Psoas muscle (tissue), 8 donors: Measurements from ENCODE around the gene LIN7B. TPM values are rescaled to one million over a fixed set of nuclear protein-coding genes. Genes with fewer than 3 reads are reported as not detected.
A peak's percentile ranks its signal among the peaks of the same experiment; 100 is the strongest.

Source experiments
- ATAC-seq, 4 donors: fragments of 200-7000 bp; cut with Tn5 transposase; one replicate each; pipeline ENCODE4 v1.9.1; 2020; ENCODE audit warnings: moderate library complexity in 3 of 4, mild to moderate bottlenecking in 2 of 4
- DNase-seq, 2 donors: peaks; one replicate each; pipeline ENCODE4 v3.0.0-alpha.2; 2020
- H3K27ac ChIP-seq: fragments of 200-600 bp; one replicate; pipeline ENCODE4 v1.8.0; 2022
- H3K27me3 ChIP-seq, 3 donors: fragments of 200-600 bp in 1 of 3; one replicate each; pipeline versions ENCODE4 v1.6.1 to v1.8.0; 2013 to 2022; ENCODE audit warnings: low read length in 2 of 3, mild to moderate bottlenecking in 2 of 3, moderate library complexity in 1 of 3; ENCODE audit not compliant: insufficient read depth in 3 of 3
- H3K36me3 ChIP-seq, 2 donors: fragments of 200-600 bp in 1 of 2; one replicate each; pipeline versions ENCODE4 v1.6.1 to v1.8.0; 2013 to 2022; ENCODE audit warnings: low read depth in 1 of 2, mild to moderate bottlenecking in 1 of 2, moderate library complexity in 1 of 2; ENCODE audit not compliant: insufficient read depth in 1 of 2
- H3K4me1 ChIP-seq: fragments of 200-600 bp; one replicate; pipeline ENCODE4 v1.8.0; 2022
- H3K4me3 ChIP-seq: fragments of 200-600 bp; one replicate; pipeline ENCODE4 v1.8.0; 2022; ENCODE audit warnings: mild to moderate bottlenecking
- H3K9me3 ChIP-seq: fragments of 200-600 bp; one replicate; pipeline ENCODE4 v1.8.0; 2022
- whole genome bisulfite sequencing, 3 donors: extraction: QIAGEN DNeasy Blood & Tissue Kit; methylation state at CpG; one replicate each; pipeline versions ENCODE4 v1.1.6 to v1.1.7; 2013; 5-methylcytosine and 5-hydroxymethylcytosine counted together
- intact Hi-C, 2 donors: fragments of 100-400 bp; cut with DNase I; formaldehyde crosslinking; loops; one replicate each; pipeline versions ENCODE4 v1.11.0 to v1.14.2; 2022
- polyA plus RNA-seq, 3 donors: library from polyadenylated mRNA; stranded (reverse); fragments of 200-250 nt; gene quantifications; one replicate each; pipeline ENCODE4 v1.2.3, GENCODE V29; 2013
- total RNA-seq, 4 donors: library from RNA; stranded (reverse); fragmentation: NEBNext Ultra II Directional in 2 of 4; extraction: Animal tissue kit (Norgen Biotek cat#: 25700) in 2 of 4; gene quantifications; one replicate each; pipeline versions ENCODE4 v1.2.1 to v1.2.4, GENCODE V29; 2021 to 2023
- TF ChIP-seq, protein P1 (sequence below): fragments of 200-600 bp; IDR thresholded peaks from one replicate; pipeline ENCODE4 v1.8.0; 2022; ENCODE audit warnings: antibody characterized with exemption
- donor health status: healthy with polysubstance abuse.
- donor health status: DM: no; HTN: no; CAD: no; lungs with moderate emphysema.
- donor health status: Bipolar disorder and iron deficiency.
- donor health status: healthy.
- donor health status: DM: yes; HTN: yes; CAD: no.
- donor health status: DM: no; HTN: no; CAD: no.
- donor health status: DM: no; HTN: no; CAD: no.
- donor health status: DM: yes; HTN: yes; CAD: no.

Gene LIN7B
- total and polyA plus RNA-seq, 7 donors: 11.8 to 27.9 (median 17.0) TPM

GRCh38 chr19:49148044-49148682 lies 34.0 kb downstream of the LIN7B start:
- no peak for ATAC-seq
- DNase-seq: no peak
- H3K27ac ChIP-seq: peak overlapping the region; percentile 99

GRCh38 chr19:49148784-49149651 lies 34.8 kb downstream of the LIN7B start:
- Histone ChIP-seq H3K4me3 (peak overlapping the region; percentile 77), H3K9me3 (no peaks in the 10 kb centered on the region), H3K4me1 (peaks cover 31% of the 10 kb centered on the region), H3K27me3 (no peaks in the 10 kb centered on the region), H3K27ac (peak overlapping the region; percentile 99), H3K36me3 (no peaks in the 10 kb centered on the region)
- TF ChIP-seq, protein P1, sequence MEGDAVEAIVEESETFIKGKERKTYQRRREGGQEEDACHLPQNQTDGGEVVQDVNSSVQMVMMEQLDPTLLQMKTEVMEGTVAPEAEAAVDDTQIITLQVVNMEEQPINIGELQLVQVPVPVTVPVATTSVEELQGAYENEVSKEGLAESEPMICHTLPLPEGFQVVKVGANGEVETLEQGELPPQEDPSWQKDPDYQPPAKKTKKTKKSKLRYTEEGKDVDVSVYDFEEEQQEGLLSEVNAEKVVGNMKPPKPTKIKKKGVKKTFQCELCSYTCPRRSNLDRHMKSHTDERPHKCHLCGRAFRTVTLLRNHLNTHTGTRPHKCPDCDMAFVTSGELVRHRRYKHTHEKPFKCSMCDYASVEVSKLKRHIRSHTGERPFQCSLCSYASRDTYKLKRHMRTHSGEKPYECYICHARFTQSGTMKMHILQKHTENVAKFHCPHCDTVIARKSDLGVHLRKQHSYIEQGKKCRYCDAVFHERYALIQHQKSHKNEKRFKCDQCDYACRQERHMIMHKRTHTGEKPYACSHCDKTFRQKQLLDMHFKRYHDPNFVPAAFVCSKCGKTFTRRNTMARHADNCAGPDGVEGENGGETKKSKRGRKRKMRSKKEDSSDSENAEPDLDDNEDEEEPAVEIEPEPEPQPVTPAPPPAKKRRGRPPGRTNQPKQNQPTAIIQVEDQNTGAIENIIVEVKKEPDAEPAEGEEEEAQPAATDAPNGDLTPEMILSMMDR: no peak
- DNase-seq: peak; percentile 96 to 97
- intact Hi-C loops: no loop called here
- WGBS, 3 donors: 2 to 3% (median 3%) methylated on average over 37 to 49 of the region's 49 CpGs
- peak; percentile 76 to 82 (median 80) for ATAC-seq

More at GRCh38 chr19:49148044-49148682, 34.0 kb downstream of the LIN7B start:
- Histone ChIP-seq H3K9me3 (no peaks in the 10 kb centered on the region), H3K27me3 (no peaks in the 10 kb centered on the region), H3K36me3 (no peaks in the 10 kb centered on the region), H3K4me3 (peak overlapping the region; percentile 77), H3K4me1 (peaks cover 31% of the 10 kb centered on the region)
- 64 to 73% (median 69%) methylated on average over 11 of the region's 11 CpGs for WGBS, 3 donors
- intact Hi-C loops: no loop called here
- TF ChIP-seq, protein P1: no peak

DNA sequence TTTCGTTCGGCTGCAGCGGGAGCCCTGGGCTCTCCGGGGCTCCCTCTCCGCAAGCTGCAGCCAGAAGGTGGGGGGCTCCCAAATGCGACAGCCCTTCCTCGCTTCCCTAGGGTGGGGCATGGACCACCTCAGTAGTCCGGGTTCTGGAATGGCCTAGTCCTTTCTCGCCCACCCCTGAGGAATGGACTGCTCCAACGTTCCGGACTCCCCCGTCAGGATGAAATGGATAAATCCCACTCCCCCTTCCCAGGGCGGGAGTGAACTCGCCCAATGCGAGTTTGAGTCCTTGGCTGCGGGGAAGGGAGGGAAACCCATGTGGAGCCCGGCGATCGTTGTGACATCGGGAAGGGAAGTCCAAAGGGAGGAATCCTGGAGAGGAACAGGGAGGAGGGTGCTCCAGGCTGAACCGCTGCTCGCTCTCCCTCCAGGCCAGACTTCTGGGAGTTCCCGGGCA lies 35.5 kb downstream of the LIN7B start:
- H3K4me1 ChIP-seq: peaks cover 31% of the 10 kb centered on the region
- H3K9me3 ChIP-seq: no peaks in the 10 kb centered on the region
- H3K4me3 ChIP-seq: peak overlapping the region; percentile 77
- no peaks in the 10 kb centered on the region for H3K27me3 ChIP-seq
- H3K27ac ChIP-seq: peak overlapping the region; percentile 99
- 0% methylated on average over 23 of the region's 23 CpGs for WGBS, 3 donors
- H3K36me3 ChIP-seq: no peaks in the 10 kb centered on the region
- TF ChIP-seq, protein P1: no peak
- intact Hi-C loops: loop anchor here (5.0 to 10.0 kb wide), 2 partner anchors 32 to 155 kb away; partner anchors contain the start of genes C19orf73 (in 2 of the 2), PPFIA3 (in 2 of the 2), GYS1 (in 1 of the 2) and RUVBL2 (in 1 of the 2)
- peak; percentile 70 to 87 for DNase-seq
- peak; percentile 22 to 66 (median 47) for ATAC-seq

- TF ChIP-seq, protein P1: no peak
- 1% methylated on average over 56 to 75 of the region's 75 CpGs for WGBS, 3 donors
- peak overlapping the region; percentile 99 for H3K27ac ChIP-seq
- peak; percentile 82 to 90 for DNase-seq
- H3K4me1 ChIP-seq: peaks cover 30% of the 10 kb centered on the region
- H3K27me3 ChIP-seq: no peaks in the 10 kb centered on the region
- peak overlapping the region; percentile 77 for H3K4me3 ChIP-seq
- peak; percentile 64 to 71 (median 65) for ATAC-seq
- intact Hi-C loops: loop anchor here (5.0 to 10.0 kb wide), 2 partner anchors 33 to 156 kb away; partner anchors contain the start of genes C19orf73 (in 2 of the 2), PPFIA3 (in 2 of the 2), GYS1 (in 1 of the 2) and RUVBL2 (in 1 of the 2)
- H3K9me3 ChIP-seq: no peaks in the 10 kb centered on the region
- H3K36me3 ChIP-seq: no peaks in the 10 kb centered on the region
Observed at GRCh38 chr19:49150106-49150943, 36.2 kb downstream of the LIN7B start.
